Measurements from ENCODE around the gene OR52E8. TPM values are rescaled to one million over a fixed set of nuclear protein-coding genes. Genes with fewer than 3 reads are reported as not detected.

Gene OR52E8
- total RNA-seq: not detected

GRCh38 chr11:5857590-5857989 is at the start of gene OR52E8:
Gene OR52E8 (minus strand): TSS chr11:5857690. CDS start chr11:5857690, 0 bp downstream.
- no peaks in the 10 kb centered on the region for H3K36me3 ChIP-seq
- DNase-seq: no peak
- 86 to 93% methylated on average over 3 of the region's 3 CpGs for WGBS, 2 donors
- H3K27ac ChIP-seq: no peak within 1 kb of the TSS
- intact Hi-C loops (cut with DNase I): no loop called here
- H3K9me3 ChIP-seq: no peaks in the 10 kb centered on the region
- H3K27me3 ChIP-seq: no peaks in the 10 kb centered on the region
- H3K4me3 ChIP-seq: no peak within 1 kb of the TSS
- no peak for TF ChIP-seq POLR2A (IDR thresholded peaks at IDR 0.05)
- no peak for TF ChIP-seq CTCF (IDR thresholded peaks at IDR 0.05)
- no peaks in the 10 kb centered on the region for H3K4me1 ChIP-seq

GRCh38 chr11:5899534-5899933 is 42.0 kb upstream of the OR52E8 start:
- H3K4me3 ChIP-seq: no peak overlapping the region
- intact Hi-C loops (cut with DNase I): no loop called here
- no peak for TF ChIP-seq CTCF (IDR thresholded peaks at IDR 0.05)
- no peak for TF ChIP-seq POLR2A (IDR thresholded peaks at IDR 0.05)
- H3K36me3 ChIP-seq: no peaks in the 10 kb centered on the region
- no peaks in the 10 kb centered on the region for H3K27me3 ChIP-seq
- H3K4me1 ChIP-seq: no peaks in the 10 kb centered on the region
- no peaks in the 10 kb centered on the region for H3K9me3 ChIP-seq
- WGBS, 2 donors: 76 to 83% methylated on average over 2 of the region's 2 CpGs
- no peak for DNase-seq
- H3K27ac ChIP-seq: no peak overlapping the region

GRCh38 chr11:5892908-5893307 is 35.4 kb upstream of the OR52E8 start, which contains the start of gene OR52E5:
Gene OR52E5 (plus strand): TSS chr11:5893208. CDS start chr11:5900777, 7,569 bp downstream.
- 69 to 93% methylated on average over 3 of the region's 3 CpGs for WGBS, 2 donors
- no peak within 1 kb of the TSS for H3K27ac ChIP-seq
- TF ChIP-seq POLR2A (IDR thresholded peaks at IDR 0.05) (no peak), CTCF (IDR thresholded peaks at IDR 0.05) (no peak)
- H3K9me3 ChIP-seq: no peaks in the 10 kb centered on the region
- H3K4me1 ChIP-seq: no peaks in the 10 kb centered on the region
- DNase-seq: no peak
- no peaks in the 10 kb centered on the region for H3K36me3 ChIP-seq
- intact Hi-C loops (cut with DNase I): no loop called here
- no peak within 1 kb of the TSS for H3K4me3 ChIP-seq
- H3K27me3 ChIP-seq: no peaks in the 10 kb centered on the region

- no peak overlapping the region for H3K27ac ChIP-seq
- intact Hi-C loops (cut with DNase I): no loop called here
- H3K4me1 ChIP-seq: no peaks in the 10 kb centered on the region
- H3K36me3 ChIP-seq: no peaks in the 10 kb centered on the region
- no peaks in the 10 kb centered on the region for H3K9me3 ChIP-seq
- H3K27me3 ChIP-seq: no peaks in the 10 kb centered on the region
- 58% methylated on average over 4 of the region's 4 CpGs for WGBS, 2 donors
- no peak for TF ChIP-seq POLR2A (IDR thresholded peaks at IDR 0.05)
- peak in 4 of 6 experiments; percentile 12 to 35 (median 24) for TF ChIP-seq CTCF (IDR thresholded peaks at IDR 0.05)
- DNase-seq: no peak
- H3K4me3 ChIP-seq: no peak overlapping the region
These were observed 33.8 kb upstream of the OR52E8 start for GRCh38 chr11:5891216-5891800.

GRCh38 chr11:5887661-5888060 is 30.2 kb upstream of the OR52E8 start:
- DNase-seq: no peak
- H3K27ac ChIP-seq: no peak overlapping the region
- TF ChIP-seq POLR2A (IDR thresholded peaks at IDR 0.05) (no peak), CTCF (IDR thresholded peaks at IDR 0.05) (no peak)
- no peaks in the 10 kb centered on the region for H3K4me1 ChIP-seq
- WGBS, 2 donors: 62 to 69% methylated on average over 1 of the region's 1 CpG
- H3K4me3 ChIP-seq: no peak overlapping the region
- intact Hi-C loops (cut with DNase I): no loop called here
- H3K9me3 ChIP-seq: no peaks in the 10 kb centered on the region
- no peaks in the 10 kb centered on the region for H3K27me3 ChIP-seq
- H3K36me3 ChIP-seq: no peaks in the 10 kb centered on the region
